GM23338 (cell line): Measurements from ENCODE around the gene TIPIN. TPM values are rescaled to one million over a fixed set of nuclear protein-coding genes. Genes with fewer than 3 reads are reported as not detected.

Source experiments
- ATAC-seq: fragments of 200-7000 bp; cut with Tn5 transposase; 3 replicates; pipeline ENCODE4 v1.9.1; 2020
- DNase-seq: peaks from one replicate; pipeline ENCODE4 v3.0.0-alpha.2; 2015; ENCODE audit warnings: low spot score
- H2AFZ ChIP-seq: fragments of 200-600 bp; sonication (generic); 2 replicates; pipeline ENCODE4 v1.8.0; 2016; ENCODE audit warnings: antibody characterized with exemption, mild to moderate bottlenecking, moderate library complexity
- H3F3A ChIP-seq: fragments of 200-600 bp; sonication (generic); replicated peaks from 2 replicates; pipeline ENCODE4 v1.8.0; 2017; ENCODE audit warnings: antibody characterized with exemption, mixed run types, low read depth
- H3K27ac ChIP-seq: fragments of 200-600 bp; sonication (generic); 2 replicates; pipeline ENCODE4 v1.6.1; 2016; ENCODE audit warnings: low read depth
- H3K27me3 ChIP-seq: fragments of 200-600 bp; sonication (generic); 2 replicates; pipeline ENCODE4 v1.8.0; 2016; ENCODE audit warnings: mild to moderate bottlenecking, mixed run types, moderate library complexity; ENCODE audit not compliant: insufficient read depth
- H3K36me3 ChIP-seq: fragments of 200-600 bp; sonication (generic); 2 replicates; pipeline ENCODE4 v1.8.0; 2016; ENCODE audit warnings: mild to moderate bottlenecking; ENCODE audit not compliant: insufficient read depth
- H3K4me1 ChIP-seq: fragments of 200-600 bp; sonication (generic); 2 replicates; pipeline ENCODE4 v1.8.0; 2016; ENCODE audit warnings: mild to moderate bottlenecking, moderate library complexity; ENCODE audit not compliant: insufficient read depth
- H3K4me2 ChIP-seq: fragments of 200-600 bp; sonication (generic); 2 replicates; pipeline ENCODE4 v1.7.1; 2017; ENCODE audit warnings: mixed run types
- H3K4me3 ChIP-seq: fragments of 200-600 bp; sonication (generic); 2 replicates; pipeline ENCODE4 v1.6.1; 2016; ENCODE audit warnings: mixed run types
- H3K79me2 ChIP-seq: fragments of 200-600 bp; sonication (generic); replicated peaks from 2 replicates; pipeline ENCODE4 v1.8.0; 2017; ENCODE audit warnings: mild to moderate bottlenecking; ENCODE audit not compliant: insufficient read depth
- H3K9me2 ChIP-seq: fragments of 200-600 bp; sonication (generic); 2 replicates; pipeline ENCODE4 v1.8.0; 2017; ENCODE audit not compliant: insufficient read depth
- H4K20me1 ChIP-seq: fragments of 200-600 bp; sonication (generic); replicated peaks from 2 replicates; pipeline ENCODE4 v1.8.0; 2017; ENCODE audit warnings: mild to moderate bottlenecking; ENCODE audit not compliant: insufficient read depth
- H3K27ac Mint-ChIP-seq: 2 replicates; pipeline ENCODE4 v1.8.0; 2020; ENCODE audit warnings: inconsistent platforms, mild to moderate bottlenecking, moderate library complexity, mixed read lengths
- H3K27me3 Mint-ChIP-seq: 3 replicates; pipeline ENCODE4 v1.8.0; 2022; ENCODE audit warnings: low read depth, mild to moderate bottlenecking, moderate library complexity, mixed read lengths, inconsistent platforms; ENCODE audit not compliant: insufficient read depth, poor library complexity
- H3K36me3 Mint-ChIP-seq: 3 replicates; pipeline ENCODE4 v1.8.0; 2021; ENCODE audit warnings: low read depth, mild to moderate bottlenecking, inconsistent platforms, moderate library complexity, mixed read lengths
- H3K4me1 Mint-ChIP-seq: 3 replicates; pipeline ENCODE4 v1.8.0; 2020; ENCODE audit warnings: mild to moderate bottlenecking, inconsistent platforms, mixed read lengths
- H3K4me3 Mint-ChIP-seq: 3 replicates; pipeline ENCODE4 v1.8.0; 2021; ENCODE audit warnings: moderate library complexity, mild to moderate bottlenecking, inconsistent platforms, mixed read lengths
- H3K9me3 Mint-ChIP-seq: 3 replicates; pipeline ENCODE4 v1.8.0; 2020; ENCODE audit warnings: moderate library complexity, mild to moderate bottlenecking, inconsistent platforms, mixed read lengths
- CTCF ChIP-seq, 2 experiments: fragments of 200-600 bp in 1 of 2; sonication (generic) in 1 of 2; conservative IDR thresholded peaks; 2 replicates each; pipeline versions ENCODE4 v1.5.1 to v1.6.1; 2016 to 2017; ENCODE audit warnings: antibody characterized with exemption in 2 of 2, low read depth in 2 of 2, mild to moderate bottlenecking in 2 of 2, moderate library complexity in 1 of 2
- JUNB ChIP-seq: IDR thresholded peaks from one replicate; pipeline ENCODE4 v1.6.1; 2016; ENCODE audit warnings: antibody characterized with exemption; ENCODE audit not compliant: unreplicated experiment
- POLR2AphosphoS5 ChIP-seq: IDR thresholded peaks from 2 replicates; pipeline ENCODE4 v1.6.1; 2016; ENCODE audit warnings: antibody characterized with exemption, low read depth
- STAT1 ChIP-seq: IDR thresholded peaks from one replicate; pipeline ENCODE4 v1.6.1; 2016; ENCODE audit warnings: antibody characterized with exemption; ENCODE audit not compliant: unreplicated experiment
- polyA plus RNA-seq: library from polyadenylated mRNA; unstranded; fragments of >200 nt; fragmentation: Nextera tagmentation; extraction: Ambion mirVana; gene quantifications from 2 replicates; pipeline ENCODE4 v1.2.1, GENCODE V29; 2016
- total RNA-seq: library from RNA; depleted of rRNA; stranded (reverse); fragments of >200 nt; shearing (Covaris generic); gene quantifications from 2 replicates; pipeline ENCODE4 v1.2.3, GENCODE V29; 2014
- TF ChIP-seq, protein P1 (sequence below): fragments of 250-450 bp; sonication (Bioruptor Pico); IDR thresholded peaks from 2 replicates; pipeline ENCODE4 v1.5.0; 2020; ENCODE audit warnings: mild to moderate bottlenecking, moderate library complexity

Gene TIPIN
- total and polyA plus RNA-seq, 2 experiments from 2014 or later = 25.3 to 39.1 TPM

GRCh38 chr15:66388576-66388975, 32.1 kb upstream of the TIPIN start:
- Histone ChIP-seq H3F3A (0 out of 2 replicates have a peak, but pooled peaks cover 6% of the 10 kb centered on the region), H2AFZ (no peak overlapping the region), H3K4me1 (peaks cover 7% of the 10 kb centered on the region), H3K9me2 (no peaks in the 10 kb centered on the region), H3K4me3 (peak overlapping the region; percentile 82), H3K36me3 (no peaks in the 10 kb centered on the region), H3K79me2 (peaks cover 64% of the 10 kb centered on the region), H3K4me2 (peak overlapping the region; percentile 89), H3K27me3 (no peaks in the 10 kb centered on the region), H3K27ac (no peak overlapping the region), H4K20me1 (peaks cover 39% of the 10 kb centered on the region)
- Mint-ChIP-seq H3K4me1 (peaks cover 33% of the 10 kb centered on the region), H3K27me3 (peaks cover 4% of the 10 kb centered on the region), H3K9me3 (no peaks in the 10 kb centered on the region), H3K4me3 (peak overlapping the region; percentile 81), H3K36me3 (peaks cover 24% of the 10 kb centered on the region), H3K27ac (no peak overlapping the region)
- DNase-seq (no peak), ATAC-seq (no peak)
- TF ChIP-seq STAT1 (no peak), CTCF (conservative IDR thresholded peaks at IDR 0.05; ENCODE audit: low read depth in 2 of 2) (no peak)

DNA sequence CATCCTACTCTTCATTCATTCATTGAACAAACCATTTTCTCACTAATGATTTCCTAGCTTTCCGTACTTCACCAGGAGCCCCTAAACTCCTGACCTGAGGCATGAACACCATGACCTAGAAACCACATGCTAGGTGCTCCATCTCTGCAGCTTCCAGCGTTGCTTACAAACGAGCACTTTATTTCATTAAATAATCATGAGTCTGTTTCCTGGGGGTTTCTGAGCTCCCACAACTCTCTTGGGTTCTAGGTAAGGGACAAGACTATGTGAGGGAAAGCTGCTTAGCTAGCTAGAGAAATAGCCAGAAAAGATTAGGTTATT, 31.5 kb upstream of the TIPIN start:
- no peaks in the 10 kb centered on the region for H3K36me3 ChIP-seq
- H3K36me3 Mint-ChIP-seq = peaks cover 24% of the 10 kb centered on the region
- H4K20me1 ChIP-seq = peaks cover 34% of the 10 kb centered on the region
- H3K27ac ChIP-seq = no peak overlapping the region
- H3F3A ChIP-seq = 0 out of 2 replicates have a peak, but pooled peaks cover 6% of the 10 kb centered on the region
- H3K4me3 Mint-ChIP-seq = peak overlapping the region; percentile 81
- H3K27me3 ChIP-seq = no peaks in the 10 kb centered on the region
- H3K4me1 ChIP-seq = peaks cover 7% of the 10 kb centered on the region
- no peak overlapping the region for H3K27ac Mint-ChIP-seq
- TF ChIP-seq JUNB (no peak), CTCF (conservative IDR thresholded peaks at IDR 0.05; ENCODE audit: low read depth in 2 of 2) (0 out of 4 replicates have a peak, but pooled peaks of 1 of the 2 experiments have one; percentile 6), POLR2AphosphoS5 (no peak)
- TF ChIP-seq, protein P1, sequence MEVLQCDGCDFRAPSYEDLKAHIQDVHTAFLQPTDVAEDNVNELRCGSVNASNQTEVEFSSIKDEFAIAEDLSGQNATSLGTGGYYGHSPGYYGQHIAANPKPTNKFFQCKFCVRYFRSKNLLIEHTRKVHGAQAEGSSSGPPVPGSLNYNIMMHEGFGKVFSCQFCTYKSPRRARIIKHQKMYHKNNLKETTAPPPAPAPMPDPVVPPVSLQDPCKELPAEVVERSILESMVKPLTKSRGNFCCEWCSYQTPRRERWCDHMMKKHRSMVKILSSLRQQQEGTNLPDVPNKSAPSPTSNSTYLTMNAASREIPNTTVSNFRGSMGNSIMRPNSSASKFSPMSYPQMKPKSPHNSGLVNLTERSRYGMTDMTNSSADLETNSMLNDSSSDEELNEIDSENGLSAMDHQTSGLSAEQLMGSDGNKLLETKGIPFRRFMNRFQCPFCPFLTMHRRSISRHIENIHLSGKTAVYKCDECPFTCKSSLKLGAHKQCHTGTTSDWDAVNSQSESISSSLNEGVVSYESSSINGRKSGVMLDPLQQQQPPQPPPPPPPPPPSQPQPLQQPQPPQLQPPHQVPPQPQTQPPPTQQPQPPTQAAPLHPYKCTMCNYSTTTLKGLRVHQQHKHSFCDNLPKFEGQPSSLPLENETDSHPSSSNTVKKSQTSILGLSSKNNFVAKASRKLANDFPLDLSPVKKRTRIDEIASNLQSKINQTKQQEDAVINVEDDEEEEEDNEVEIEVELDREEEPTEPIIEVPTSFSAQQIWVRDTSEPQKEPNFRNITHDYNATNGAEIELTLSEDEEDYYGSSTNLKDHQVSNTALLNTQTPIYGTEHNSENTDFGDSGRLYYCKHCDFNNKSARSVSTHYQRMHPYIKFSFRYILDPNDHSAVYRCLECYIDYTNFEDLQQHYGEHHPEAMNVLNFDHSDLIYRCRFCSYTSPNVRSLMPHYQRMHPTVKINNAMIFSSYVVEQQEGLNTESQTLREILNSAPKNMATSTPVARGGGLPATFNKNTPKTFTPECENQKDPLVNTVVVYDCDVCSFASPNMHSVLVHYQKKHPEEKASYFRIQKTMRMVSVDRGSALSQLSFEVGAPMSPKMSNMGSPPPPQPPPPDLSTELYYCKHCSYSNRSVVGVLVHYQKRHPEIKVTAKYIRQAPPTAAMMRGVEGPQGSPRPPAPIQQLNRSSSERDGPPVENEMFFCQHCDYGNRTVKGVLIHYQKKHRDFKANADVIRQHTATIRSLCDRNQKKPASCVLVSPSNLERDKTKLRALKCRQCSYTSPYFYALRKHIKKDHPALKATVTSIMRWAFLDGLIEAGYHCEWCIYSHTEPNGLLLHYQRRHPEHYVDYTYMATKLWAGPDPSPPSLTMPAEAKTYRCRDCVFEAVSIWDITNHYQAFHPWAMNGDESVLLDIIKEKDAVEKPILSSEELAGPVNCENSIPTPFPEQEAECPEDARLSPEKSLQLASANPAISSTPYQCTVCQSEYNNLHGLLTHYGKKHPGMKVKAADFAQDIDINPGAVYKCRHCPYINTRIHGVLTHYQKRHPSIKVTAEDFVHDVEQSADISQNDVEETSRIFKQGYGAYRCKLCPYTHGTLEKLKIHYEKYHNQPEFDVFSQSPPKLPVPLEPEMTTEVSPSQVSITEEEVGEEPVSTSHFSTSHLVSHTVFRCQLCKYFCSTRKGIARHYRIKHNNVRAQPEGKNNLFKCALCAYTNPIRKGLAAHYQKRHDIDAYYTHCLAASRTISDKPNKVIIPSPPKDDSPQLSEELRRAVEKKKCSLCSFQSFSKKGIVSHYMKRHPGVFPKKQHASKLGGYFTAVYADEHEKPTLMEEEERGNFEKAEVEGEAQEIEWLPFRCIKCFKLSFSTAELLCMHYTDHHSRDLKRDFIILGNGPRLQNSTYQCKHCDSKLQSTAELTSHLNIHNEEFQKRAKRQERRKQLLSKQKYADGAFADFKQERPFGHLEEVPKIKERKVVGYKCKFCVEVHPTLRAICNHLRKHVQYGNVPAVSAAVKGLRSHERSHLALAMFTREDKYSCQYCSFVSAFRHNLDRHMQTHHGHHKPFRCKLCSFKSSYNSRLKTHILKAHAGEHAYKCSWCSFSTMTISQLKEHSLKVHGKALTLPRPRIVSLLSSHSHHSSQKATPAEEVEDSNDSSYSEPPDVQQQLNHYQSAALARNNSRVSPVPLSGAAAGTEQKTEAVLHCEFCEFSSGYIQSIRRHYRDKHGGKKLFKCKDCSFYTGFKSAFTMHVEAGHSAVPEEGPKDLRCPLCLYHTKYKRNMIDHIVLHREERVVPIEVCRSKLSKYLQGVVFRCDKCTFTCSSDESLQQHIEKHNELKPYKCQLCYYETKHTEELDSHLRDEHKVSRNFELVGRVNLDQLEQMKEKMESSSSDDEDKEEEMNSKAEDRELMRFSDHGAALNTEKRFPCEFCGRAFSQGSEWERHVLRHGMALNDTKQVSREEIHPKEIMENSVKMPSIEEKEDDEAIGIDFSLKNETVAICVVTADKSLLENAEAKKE (CRISPR knock-in tag) = no peak
- H3K9me2 ChIP-seq = no peaks in the 10 kb centered on the region
- DNase-seq (no peak), ATAC-seq (no peak)
- H3K79me2 ChIP-seq = peaks cover 58% of the 10 kb centered on the region
- H3K4me2 ChIP-seq = peak overlapping the region; percentile 89
- H3K9me3 Mint-ChIP-seq = no peaks in the 10 kb centered on the region
- peaks cover 4% of the 10 kb centered on the region for H3K27me3 Mint-ChIP-seq
- H2AFZ ChIP-seq = no peak overlapping the region
- peaks cover 33% of the 10 kb centered on the region for H3K4me1 Mint-ChIP-seq
- peak overlapping the region; percentile 82 for H3K4me3 ChIP-seq
